Effector memory CD4-positive, alpha-beta T cell (primary cell): ENCODE results near the gene EPHB1.
"Not testable (repeated sequence)": the region's sequence is repeated elsewhere in the genome, so short reads cannot be mapped to it uniquely, and the experiment has no call there.

Source experiments
- DNase-seq, 3 donors: peaks; one replicate each; pipeline ENCODE4 v3.0.0-alpha.2; 2020
- H3K27ac ChIP-seq: 2 replicates; pipeline ENCODE4 v1.7.0; 2013; ENCODE audit warnings: mild to moderate bottlenecking, low read length, moderate library complexity; ENCODE audit not compliant: insufficient read depth, poor library complexity, severe bottlenecking
- H3K27me3 ChIP-seq: replicated peaks from 2 replicates; pipeline ENCODE4 v1.7.0; 2013; ENCODE audit warnings: mild to moderate bottlenecking, low read length; ENCODE audit not compliant: insufficient read depth, control insufficient read depth, poor library complexity, severe bottlenecking
- H3K36me3 ChIP-seq: 2 replicates; pipeline ENCODE4 v1.7.0; 2013; ENCODE audit warnings: mild to moderate bottlenecking, low read length, moderate library complexity; ENCODE audit not compliant: control insufficient read depth, insufficient read depth
- H3K4me1 ChIP-seq: 2 replicates; pipeline ENCODE4 v1.7.0; 2013; ENCODE audit warnings: low read length, mild to moderate bottlenecking; ENCODE audit not compliant: control insufficient read depth, insufficient read depth, poor library complexity, severe bottlenecking
- H3K4me3 ChIP-seq: 2 replicates; pipeline ENCODE4 v1.7.0; 2013; ENCODE audit warnings: low read length, low read depth, mild to moderate bottlenecking; ENCODE audit not compliant: insufficient read depth, poor library complexity, severe bottlenecking
- H3K9me3 ChIP-seq: 2 replicates; pipeline ENCODE4 v1.7.0; 2013; ENCODE audit warnings: mild to moderate bottlenecking, low read length, moderate library complexity; ENCODE audit not compliant: control insufficient read depth

Gene EPHB1

DNA sequence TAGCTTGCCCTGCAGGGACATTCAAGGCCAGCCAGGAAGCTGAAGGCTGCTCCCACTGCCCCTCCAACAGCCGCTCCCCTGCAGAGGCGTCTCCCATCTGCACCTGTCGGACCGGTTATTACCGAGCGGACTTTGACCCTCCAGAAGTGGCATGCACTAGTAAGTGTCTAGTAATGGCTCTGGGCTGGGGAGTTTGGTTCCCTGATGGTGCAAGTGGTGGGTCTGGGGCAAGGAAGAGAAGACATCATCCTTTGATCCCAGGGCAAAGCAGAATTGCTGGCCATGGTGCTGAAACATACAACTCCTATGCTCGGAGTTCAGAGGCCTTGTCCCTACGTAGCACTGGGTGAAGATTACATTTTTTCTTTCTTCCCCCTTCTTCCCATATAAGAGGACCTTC is 311.4 kb downstream of the EPHB1 start:
- DNase-seq, result no peak
- H3K36me3 ChIP-seq, result no peaks in the 10 kb centered on the region
- H3K4me3 ChIP-seq, result no peak overlapping the region
- H3K27ac ChIP-seq, result no peak overlapping the region
- no peaks in the 10 kb centered on the region for H3K27me3 ChIP-seq
- no peaks in the 10 kb centered on the region for H3K4me1 ChIP-seq
- no peaks in the 10 kb centered on the region for H3K9me3 ChIP-seq

DNA sequence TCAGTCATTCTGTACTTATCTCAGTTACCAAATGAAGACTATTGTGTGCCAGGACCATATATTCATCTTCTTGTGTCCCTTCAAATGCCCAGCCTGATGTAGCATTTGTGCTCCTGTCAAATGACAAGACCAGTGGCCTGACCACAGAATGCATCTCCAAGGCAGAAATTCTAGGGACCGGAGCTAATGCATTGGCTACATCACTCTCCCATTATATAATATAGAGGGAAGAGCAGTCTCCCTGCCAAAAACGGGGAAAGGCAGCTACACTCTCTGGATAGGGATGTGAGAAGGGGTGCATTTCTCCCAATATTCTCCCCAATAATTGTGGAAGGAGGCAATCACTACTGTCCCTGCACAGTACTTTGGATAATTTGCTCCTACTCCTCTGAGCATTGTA is 312.0 kb downstream of the EPHB1 start:
- Histone ChIP-seq H3K9me3 (no peaks in the 10 kb centered on the region), H3K4me1 (no peaks in the 10 kb centered on the region), H3K27ac (no peak overlapping the region), H3K4me3 (no peak overlapping the region), H3K27me3 (no peaks in the 10 kb centered on the region), H3K36me3 (no peaks in the 10 kb centered on the region)
- no peak for DNase-seq

DNA sequence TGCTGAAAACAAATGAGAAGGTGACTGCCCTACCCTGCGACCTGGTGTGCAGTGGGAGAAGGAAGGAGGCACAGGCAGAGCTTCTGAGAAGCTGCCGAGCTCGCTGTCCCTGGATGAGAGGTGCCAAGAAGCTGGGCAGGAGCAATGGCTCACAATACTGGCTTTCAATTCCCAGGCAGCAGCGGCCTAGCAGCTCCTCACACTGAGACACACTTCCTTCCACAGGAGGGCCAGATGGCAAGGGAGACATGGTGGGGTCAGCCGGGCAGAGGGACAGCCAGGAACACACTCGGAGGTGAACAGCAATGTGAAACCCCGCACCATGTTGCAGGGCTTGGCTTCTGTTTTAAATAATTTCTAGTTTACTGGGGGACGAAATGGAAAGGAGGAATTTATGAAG is 314.6 kb downstream of the EPHB1 start:
- no peaks in the 10 kb centered on the region for H3K36me3 ChIP-seq

DNA sequence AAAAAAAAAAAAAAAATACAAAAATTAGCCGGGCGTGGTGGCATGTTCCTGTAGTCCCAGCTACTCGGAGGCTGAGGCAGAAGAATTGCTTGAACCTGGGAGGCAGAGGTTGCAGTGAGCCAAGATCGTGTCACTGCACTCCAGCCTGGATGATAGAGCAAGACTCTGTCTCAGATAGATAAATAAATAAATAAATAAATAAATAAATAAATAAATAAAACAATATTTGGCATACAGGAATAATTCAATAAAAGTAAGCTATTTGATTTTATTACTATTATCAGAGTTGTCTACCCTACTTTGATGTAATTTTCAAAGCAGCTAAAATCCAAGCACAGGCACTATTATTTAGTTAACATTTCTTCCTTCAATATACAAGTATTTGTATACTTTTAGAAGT is 319.5 kb downstream of the EPHB1 start:
- not testable (repeated sequence) for H3K27ac ChIP-seq, H3K9me3 ChIP-seq, H3K27me3 ChIP-seq, H3K4me3 ChIP-seq, H3K36me3 ChIP-seq, H3K4me1 ChIP-seq, DNase-seq

More for the DNA sequence above, 314.6 kb downstream of the EPHB1 start:
- no peak for DNase-seq
- Histone ChIP-seq H3K4me3 (no peak overlapping the region), H3K27ac (no peak overlapping the region), H3K27me3 (no peaks in the 10 kb centered on the region), H3K9me3 (no peaks in the 10 kb centered on the region), H3K4me1 (no peaks in the 10 kb centered on the region)

DNA sequence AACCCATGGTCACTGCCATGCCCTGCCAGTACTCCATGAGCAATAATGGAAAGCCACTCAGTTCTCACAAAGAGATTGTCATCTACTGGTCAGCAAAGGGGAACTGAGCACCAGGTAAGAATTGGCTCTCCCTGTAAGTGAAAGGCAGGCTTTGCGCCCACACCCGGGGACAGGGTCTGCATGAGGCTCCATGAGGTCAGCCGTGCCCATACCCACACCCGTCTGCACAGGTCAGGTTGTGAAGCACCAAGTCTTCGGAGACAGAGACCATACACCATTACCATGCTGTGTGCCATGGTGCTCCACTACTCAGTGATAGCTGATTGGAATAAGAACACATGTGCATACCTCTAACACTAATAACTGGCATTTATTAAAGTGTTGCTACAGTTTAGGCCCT is 322.9 kb downstream of the EPHB1 start:
- H3K4me3 ChIP-seq, result no peak overlapping the region

DNA sequence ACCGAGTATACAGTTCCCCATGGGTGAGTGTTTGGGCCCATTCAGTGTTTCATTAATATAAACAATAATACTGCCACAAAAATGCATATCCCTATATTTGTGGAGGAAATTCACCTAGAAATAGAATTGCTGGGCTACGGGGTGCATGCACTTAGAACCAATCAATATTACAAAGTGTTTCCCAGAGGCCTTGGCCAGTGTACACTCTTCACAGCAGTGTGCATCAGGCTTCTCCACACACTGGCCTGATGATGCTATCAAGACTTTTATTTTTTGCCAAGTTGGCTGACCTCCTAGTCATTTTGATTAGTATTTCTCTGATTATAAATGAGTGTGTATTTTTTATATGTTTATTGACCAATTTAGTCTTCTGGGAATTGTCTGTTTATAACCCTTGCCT is 323.7 kb downstream of the EPHB1 start:
- Histone ChIP-seq H3K9me3 (no peaks in the 10 kb centered on the region), H3K4me1 (no peaks in the 10 kb centered on the region)

More for the DNA sequence above, 322.9 kb downstream of the EPHB1 start:
- H3K27ac ChIP-seq, result no peak overlapping the region
- H3K9me3 ChIP-seq, result no peaks in the 10 kb centered on the region
- DNase-seq, result no peak
- H3K36me3 ChIP-seq, result no peaks in the 10 kb centered on the region
- no peaks in the 10 kb centered on the region for H3K4me1 ChIP-seq
- no peaks in the 10 kb centered on the region for H3K27me3 ChIP-seq

DNA sequence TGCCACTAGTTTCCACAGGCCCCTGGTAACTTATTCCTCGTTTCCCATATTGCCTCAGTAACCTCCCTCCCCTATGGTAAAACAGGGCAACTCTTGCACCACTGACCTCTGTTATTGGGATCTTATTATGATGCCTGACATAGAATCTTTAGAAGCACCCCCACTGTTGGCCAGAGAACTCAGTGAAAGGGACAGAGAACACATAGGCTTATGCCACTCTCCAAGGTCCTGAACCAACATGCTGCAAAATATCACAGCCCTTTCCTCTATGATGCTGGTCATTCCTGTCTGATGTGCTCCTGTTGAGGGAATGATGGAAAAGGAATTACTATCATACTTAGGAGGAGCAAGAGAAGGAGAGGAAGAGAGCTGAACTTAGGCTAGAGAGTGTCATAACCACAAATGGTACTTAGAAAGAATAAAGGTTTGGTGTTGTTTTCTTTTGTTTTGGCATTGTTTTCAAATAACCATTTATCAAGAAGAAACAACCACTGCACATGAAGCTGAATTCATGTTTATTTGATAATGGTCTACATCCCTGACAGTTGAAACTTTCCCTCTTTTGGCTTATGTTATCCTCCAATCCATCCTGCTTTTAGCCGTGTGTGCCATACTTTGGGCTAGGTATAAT is 330.2 kb downstream of the EPHB1 start:
- Histone ChIP-seq H3K4me3 (no peak overlapping the region), H3K4me1 (no peaks in the 10 kb centered on the region), H3K27ac (no peak overlapping the region), H3K27me3 (no peaks in the 10 kb centered on the region), H3K9me3 (no peaks in the 10 kb centered on the region), H3K36me3 (no peaks in the 10 kb centered on the region)
- DNase-seq, result no peak

More for the DNA sequence above, 323.7 kb downstream of the EPHB1 start:
- no peaks in the 10 kb centered on the region for H3K36me3 ChIP-seq
- no peak overlapping the region for H3K4me3 ChIP-seq
- H3K27ac ChIP-seq, result no peak overlapping the region
- DNase-seq, result no peak
- H3K27me3 ChIP-seq, result no peaks in the 10 kb centered on the region

DNA sequence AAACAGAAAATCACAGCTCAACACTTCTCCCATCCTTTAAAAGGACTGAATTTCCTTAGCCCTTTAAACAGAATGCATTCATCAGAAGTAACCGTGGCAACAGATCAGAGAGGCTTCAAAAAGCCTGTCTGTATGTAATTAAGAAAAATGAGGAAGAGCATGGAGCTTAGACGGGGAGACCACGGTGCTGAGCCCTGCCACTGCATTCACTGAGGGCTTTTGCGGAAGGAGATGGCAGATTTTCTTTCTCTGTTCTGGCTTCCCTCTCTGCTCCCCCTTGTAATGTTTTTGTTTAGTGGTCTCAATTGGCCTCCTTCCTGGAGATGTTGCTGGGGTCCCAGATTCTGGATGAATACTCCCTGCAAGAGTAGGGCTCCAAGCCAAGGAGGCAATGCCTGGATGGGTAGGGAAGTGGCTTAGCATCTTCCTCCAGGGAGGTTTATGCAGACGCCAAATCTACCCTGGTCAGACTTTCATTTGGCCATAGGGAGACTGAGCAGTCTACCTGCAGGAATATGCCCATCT is 332.9 kb downstream of the EPHB1 start:
- H3K4me3 ChIP-seq, result no peak overlapping the region
- no peaks in the 10 kb centered on the region for H3K4me1 ChIP-seq
- no peaks in the 10 kb centered on the region for H3K36me3 ChIP-seq
- H3K27me3 ChIP-seq, result no peaks in the 10 kb centered on the region
- DNase-seq, result no peak
- H3K9me3 ChIP-seq, result no peaks in the 10 kb centered on the region
- H3K27ac ChIP-seq, result no peak overlapping the region

DNA sequence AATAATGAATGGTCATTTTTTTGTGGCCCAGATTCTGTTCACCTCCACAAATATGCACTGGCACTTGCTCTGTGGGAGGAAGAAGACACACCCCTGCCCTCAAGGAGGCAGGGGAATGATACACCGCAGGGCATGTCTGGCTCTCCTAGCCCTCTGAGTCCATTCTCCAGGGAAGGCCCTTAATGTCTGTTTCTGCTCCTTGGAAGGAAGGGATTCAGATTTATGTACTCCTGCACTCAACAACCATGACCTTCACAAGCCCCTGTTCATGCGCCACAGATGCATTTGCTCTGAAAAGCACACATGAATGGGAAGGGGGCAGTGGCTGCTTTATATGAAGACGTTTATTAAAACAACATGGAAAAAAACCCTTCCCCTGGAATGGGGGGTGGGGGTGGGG is 333.8 kb downstream of the EPHB1 start:
- Histone ChIP-seq H3K27ac (no peak overlapping the region), H3K4me3 (no peak overlapping the region), H3K27me3 (no peaks in the 10 kb centered on the region), H3K4me1 (no peaks in the 10 kb centered on the region), H3K36me3 (no peaks in the 10 kb centered on the region), H3K9me3 (no peaks in the 10 kb centered on the region)
- no peak for DNase-seq

DNA sequence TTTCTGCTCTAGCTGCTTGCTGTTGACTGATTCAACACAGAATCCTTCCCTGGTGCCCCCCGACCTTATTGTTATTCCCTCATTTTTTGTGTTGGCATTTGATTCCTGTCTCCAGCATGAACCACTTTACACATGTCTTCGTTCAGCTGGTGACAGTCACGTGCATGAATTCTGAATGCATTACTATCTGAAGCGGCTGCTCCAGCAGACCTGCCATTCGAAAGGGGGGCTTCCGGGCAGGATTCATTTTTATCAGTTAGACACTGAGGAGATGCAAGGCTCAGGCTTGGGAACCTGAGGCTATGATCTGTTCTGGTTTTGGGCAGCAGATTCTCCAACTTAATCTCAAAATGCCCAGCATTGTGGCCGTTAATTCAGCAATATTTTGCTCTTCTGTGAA is 336.2 kb downstream of the EPHB1 start:
- H3K4me1 ChIP-seq, result no peaks in the 10 kb centered on the region
- H3K4me3 ChIP-seq, result no peak overlapping the region
- H3K27me3 ChIP-seq, result no peaks in the 10 kb centered on the region
- H3K36me3 ChIP-seq, result no peaks in the 10 kb centered on the region
- no peaks in the 10 kb centered on the region for H3K9me3 ChIP-seq
- no peak overlapping the region for H3K27ac ChIP-seq
- no peak for DNase-seq
